HCT116 (cell line): ENCODE data around the gene CHN1. TPM values are rescaled to one million over a fixed set of nuclear protein-coding genes. Genes with fewer than 3 reads are reported as not detected.

Experiments used
- ATAC-seq: fragments of 200-7000 bp; cut with Tn5 transposase; 2 replicates; pipeline ENCODE4 v1.9.1; 2020; ENCODE audit warnings: mild to moderate bottlenecking, moderate library complexity
- BruUV-seq: library from RNA; stranded (reverse); fragments of 400-500 nt; replicated peaks from 2 replicates; lab custom pipeline; 2021; lab: Mats Ljungman, UMichigan
- CTCF ChIA-PET: fragments of 300-600 bp; sonication (Branson Sonifier 250); formaldehyde crosslinking; loops from one replicate; lab custom pipeline; 2021; ENCODE audit warnings: antibody characterized with exemption; lab: Charles Lee
- POLR2A ChIA-PET: fragments of 300-600, 350-600 bp; sonication (Branson Sonifier 250); formaldehyde crosslinking; loops from one replicate; lab custom pipeline; 2021; ENCODE audit warnings: antibody characterized with exemption; lab: Charles Lee
- RAD21 ChIA-PET, 2 experiments: fragments of 300-600 bp; sonication (Branson Sonifier 250); formaldehyde crosslinking; loops; one replicate each; lab custom pipeline; 2023; ENCODE audit warnings: low total read pairs in 2 of 2; ENCODE audit not compliant: uncharacterized antibody in 2 of 2, unreplicated experiment in 2 of 2, low non-redundant PET in 1 of 2; lab: Charles Lee
- DNase-seq: peaks from one replicate; pipeline ENCODE4 v3.0.0-alpha.2; 2010; ENCODE audit warnings: low read depth, low spot score
- H2AFZ ChIP-seq: fragments of 200-600 bp; shearing (Covaris generic), sonication (generic); 2 replicates; pipeline ENCODE4 v1.6.1; 2017; ENCODE audit warnings: low read depth, mixed run types, mixed read lengths, antibody characterized with exemption, low read length; ENCODE audit not compliant: poor library complexity, severe bottlenecking
- H3K27ac ChIP-seq: 2 replicates; pipeline ENCODE4 v1.5.1; 2012; ENCODE audit warnings: low read depth, low read length
- H3K27me3 ChIP-seq: fragments of 200-600 bp; sonication (generic); 2 replicates; pipeline ENCODE4 v1.6.1; 2016; ENCODE audit warnings: mixed run types, low read length, mixed read lengths; ENCODE audit not compliant: insufficient read depth
- H3K36me3 ChIP-seq, 2 experiments: fragments of 200-500 bp in 1 of 2; fragments of 200-600 bp in 1 of 2; sonication (Bioruptor generic) in 1 of 2; sonication (generic) in 1 of 2; 2 replicates each; pipeline versions ENCODE4 v1.5.1 to v1.6.1; 2014 to 2016; ENCODE audit warnings: low read length in 2 of 2, inconsistent platforms in 1 of 2, mixed read lengths in 1 of 2, mixed run types in 1 of 2; ENCODE audit not compliant: insufficient read depth in 2 of 2, control insufficient read depth in 1 of 2
- H3K4me1 ChIP-seq, 2 experiments: fragments of 200-600 bp in 1 of 2; sonication (generic) in 1 of 2; 2 replicates each; pipeline versions ENCODE4 v1.5.1 to v1.6.1; 2012 to 2017; ENCODE audit warnings: low read length in 2 of 2, inconsistent platforms in 1 of 2, mild to moderate bottlenecking in 1 of 2, mixed read lengths in 1 of 2, mixed run types in 1 of 2, moderate library complexity in 1 of 2; ENCODE audit not compliant: insufficient read depth in 2 of 2, control insufficient read depth in 1 of 2
- H3K4me2 ChIP-seq: fragments of 200-600 bp; sonication (generic); 2 replicates; pipeline ENCODE4 v1.6.1; 2017; ENCODE audit warnings: mixed run types, low read length, mixed read lengths
- H3K4me3 ChIP-seq, 2 experiments: fragments of 200-600 bp in 1 of 2; sonication (generic) in 1 of 2; replicated peaks in 1 of 2; 2 replicates each; pipeline ENCODE4 v1.5.1; 2011 to 2016; ENCODE audit warnings: low read length in 2 of 2, control low read depth in 1 of 2, low read depth in 1 of 2, mild to moderate bottlenecking in 1 of 2, mixed read lengths in 1 of 2, mixed run types in 1 of 2
- H3K79me2 ChIP-seq: fragments of 200-600 bp; sonication (generic); 2 replicates; pipeline ENCODE4 v1.6.1; 2017; ENCODE audit warnings: mild to moderate bottlenecking, mixed run types, low read length, moderate library complexity, mixed read lengths; ENCODE audit not compliant: insufficient read depth
- H3K9ac ChIP-seq: fragments of 200-600 bp; sonication (generic); 2 replicates; pipeline ENCODE4 v1.6.1; 2016; ENCODE audit warnings: low read length, mixed read lengths
- H3K9me2 ChIP-seq: fragments of 200-600 bp; sonication (generic), shearing (Covaris generic); 2 replicates; pipeline ENCODE4 v1.6.1; 2017; ENCODE audit warnings: mixed run types, mild to moderate bottlenecking, moderate library complexity; ENCODE audit not compliant: insufficient read depth
- H3K9me3 ChIP-seq, 2 experiments: fragments of 200-500 bp in 1 of 2; fragments of 200-600 bp in 1 of 2; sonication (Bioruptor generic) in 1 of 2; sonication (generic) in 1 of 2; 2 replicates each; pipeline ENCODE4 v1.6.1; 2014 to 2017; ENCODE audit warnings: low read length in 2 of 2, mixed read lengths in 2 of 2, inconsistent platforms in 1 of 2, low read depth in 1 of 2, mild to moderate bottlenecking in 1 of 2, mixed run types in 1 of 2, moderate library complexity in 1 of 2; ENCODE audit not compliant: control insufficient read depth in 1 of 2, insufficient read depth in 1 of 2
- H4K20me1 ChIP-seq: fragments of 200-600 bp; sonication (generic), shearing (Covaris generic); 2 replicates; pipeline ENCODE4 v1.6.1; 2017; ENCODE audit warnings: mixed run types, mild to moderate bottlenecking, moderate library complexity; ENCODE audit not compliant: insufficient read depth
- CBX3 ChIP-seq: IDR thresholded peaks from 2 replicates; pipeline ENCODE4 v1.6.1; 2012; ENCODE audit warnings: low read depth
- CTCF ChIP-seq, 3 experiments: fragments of 200-600 bp in 1 of 3; sonication (generic) in 1 of 3; IDR thresholded peaks in 2 of 3; conservative IDR thresholded peaks in 1 of 3; 2 replicates each; pipeline ENCODE4 v1.5.1; 2012 to 2017; ENCODE audit warnings: low read depth in 2 of 3, low read length in 2 of 3, antibody characterized with exemption in 1 of 3, borderline replicate concordance in 1 of 3, control low read depth in 1 of 3, mild to moderate bottlenecking in 1 of 3, mixed read lengths in 1 of 3, mixed run types in 1 of 3, moderate library complexity in 1 of 3; ENCODE audit not compliant: insufficient read depth in 1 of 3
- ELF1 ChIP-seq: IDR thresholded peaks from 2 replicates; pipeline ENCODE4 v1.6.1; 2012; ENCODE audit warnings: low read depth, borderline replicate concordance
- EZH2 ChIP-seq: fragments of 200-600 bp; sonication (generic); IDR thresholded peaks from 2 replicates; pipeline ENCODE4 v1.6.1; 2017; ENCODE audit warnings: antibody characterized with exemption, mixed run types
- FOSL1 ChIP-seq: IDR thresholded peaks from 2 replicates; pipeline ENCODE4 v1.6.1; 2012; ENCODE audit warnings: low read depth
- JUND ChIP-seq: IDR thresholded peaks from 2 replicates; pipeline ENCODE4 v1.6.1; 2012
- POLR2AphosphoS5 ChIP-seq: IDR thresholded peaks from 2 replicates; pipeline ENCODE4 v1.6.1; 2011; ENCODE audit warnings: mild to moderate bottlenecking, low read depth, low read length, moderate library complexity
- REST ChIP-seq: IDR thresholded peaks from 2 replicates; pipeline ENCODE4 v1.6.1; 2012; ENCODE audit warnings: low read depth
- SIN3A ChIP-seq: IDR thresholded peaks from 2 replicates; pipeline ENCODE4 v1.6.1; 2012; ENCODE audit warnings: low read depth
- SRF ChIP-seq: IDR thresholded peaks from 2 replicates; pipeline ENCODE4 v1.6.1; 2012; ENCODE audit warnings: low read depth
- YY1 ChIP-seq: IDR thresholded peaks from 2 replicates; pipeline ENCODE4 v1.6.1; 2011; ENCODE audit warnings: low read length, low read depth, moderate library complexity, mild to moderate bottlenecking; ENCODE audit not compliant: insufficient replicate concordance; ENCODE audit errors: extremely low read depth
- ZBTB33 ChIP-seq: IDR thresholded peaks from 2 replicates; pipeline ENCODE4 v1.6.1; 2011; ENCODE audit warnings: mild to moderate bottlenecking, low read length, moderate library complexity; ENCODE audit not compliant: insufficient replicate concordance; ENCODE audit errors: extremely low read depth
- ZFX ChIP-seq: fragments of 450-650 bp; IDR thresholded peaks from 2 replicates; pipeline ENCODE4 v1.6.1; 2017
- intact Hi-C: fragments of 100-400 bp; cut with micrococcal nuclease; formaldehyde crosslinking; loops from 2 replicates; pipeline ENCODE4 v1.10.0; 2022
- total RNA-seq: library from RNA; stranded (reverse); gene quantifications from one replicate; pipeline ENCODE4 v1.2.1, GENCODE V29; 2021; ENCODE audit not compliant: unreplicated experiment

The CHN1 gene
- total RNA-seq, 1 experiment from 2014 or later: 3.6 TPM

- H3K4me1 ChIP-seq: peaks cover 0 to 9% of the 10 kb centered on the region in 2 experiments; a peak in 3 of 4 replicates
- CTCF ChIA-PET: interaction anchor here (1.2 kb wide), 1 partner anchor 224 kb away, joined by 4 read pairs; no protein-coding TSS in a partner anchor
- H3K27ac ChIP-seq: no peak overlapping the region
- DNase-seq (no peak), ATAC-seq (no peak)
- H3K9ac ChIP-seq: no peak overlapping the region
- no peaks in the 10 kb centered on the region for H3K36me3 ChIP-seq
- POLR2A ChIA-PET: no interaction called here
- TF ChIP-seq ELF1 (no peak), CBX3 (no peak)
- H3K27me3 ChIP-seq: no peaks in the 10 kb centered on the region
- no peak overlapping the region for H2AFZ ChIP-seq
- no TSS peak for BruUV-seq
- RAD21 ChIA-PET: no interaction called here
- no peak overlapping the region for H3K4me2 ChIP-seq
- intact Hi-C loops: no loop called here
- H3K79me2 ChIP-seq: no peaks in the 10 kb centered on the region
- no peaks in the 10 kb centered on the region for H3K9me2 ChIP-seq
- no peaks in the 10 kb centered on the region for H3K9me3 ChIP-seq
- no peaks in the 10 kb centered on the region for H4K20me1 ChIP-seq
- no peak overlapping the region for H3K4me3 ChIP-seq
Measured at GRCh38 chr2:174994381-174994780, 10.8 kb downstream of the CHN1 start.

GRCh38 chr2:174992886-174993285 is 12.3 kb downstream of the CHN1 start:
- DNase-seq (no peak), ATAC-seq (no peak)
- no TSS peak for BruUV-seq
- no peaks in the 10 kb centered on the region for H3K9me2 ChIP-seq
- ChIA-PET POLR2A (interaction anchor here (0.6 kb wide), 1 partner anchor 221 kb away, joined by 3 read pairs; no protein-coding TSS in a partner anchor), CTCF (no interaction called here), RAD21 (no interaction called here)
- no peaks in the 10 kb centered on the region for H3K9me3 ChIP-seq
- H3K4me2 ChIP-seq: no peak overlapping the region
- H3K36me3 ChIP-seq: no peaks in the 10 kb centered on the region
- no peak overlapping the region for H3K4me3 ChIP-seq
- H3K9ac ChIP-seq: no peak overlapping the region
- no peaks in the 10 kb centered on the region for H3K27me3 ChIP-seq
- H3K79me2 ChIP-seq: no peaks in the 10 kb centered on the region
- intact Hi-C loops: no loop called here
- H4K20me1 ChIP-seq: no peaks in the 10 kb centered on the region
- no peaks in the 10 kb centered on the region; a peak in 2 of 4 replicates for H3K4me1 ChIP-seq
- no peak overlapping the region for H2AFZ ChIP-seq
- H3K27ac ChIP-seq: no peak overlapping the region
- TF ChIP-seq POLR2AphosphoS5: no peak
- no peak for TF ChIP-seq ZBTB33
- no peak for TF ChIP-seq ELF1
- no peak for TF ChIP-seq JUND
- no peak; the same call in 1 of the 2 replicates for TF ChIP-seq ZFX
- TF ChIP-seq EZH2: no peak
- TF ChIP-seq REST: no peak
- no peak for TF ChIP-seq CTCF (IDR thresholded peaks at IDR 0.05 in 2 of 3, conservative IDR thresholded peaks at IDR 0.05 in 1 of 3; ENCODE audit: borderline replicate concordance in 1 of 3, insufficient read depth in 1 of 3, low read depth in 2 of 3, low read length in 2 of 3)
- no peak for TF ChIP-seq YY1
- TF ChIP-seq FOSL1: no peak
- TF ChIP-seq SRF: no peak
- no peak for TF ChIP-seq SIN3A
